ENCODE measurements around the gene THSD7A. TPM values are rescaled to one million over a fixed set of nuclear protein-coding genes. Genes with fewer than 3 reads are reported as not detected.

THSD7A gene
- total RNA-seq, 1 donor from 2014 or later, result 3.5 TPM

- H2AFZ ChIP-seq (ENCODE audit: low read depth, low read length), result no peak overlapping the region
- no peaks in the 10 kb centered on the region for H3K36me3 ChIP-seq (ENCODE audit: insufficient read depth, low read length)
- no peak for FAIRE-seq
- no peak overlapping the region for H3K4me2 ChIP-seq (ENCODE audit: low read length)
- H3K4me1 ChIP-seq (ENCODE audit: insufficient read depth, low read length), result no peaks in the 10 kb centered on the region
- no peaks in the 10 kb centered on the region for H3K9me3 ChIP-seq (ENCODE audit: insufficient read depth, low read depth, low read length)
- no peaks in the 10 kb centered on the region for H3K4me1 Mint-ChIP-seq (ENCODE audit: low read depth, unreplicated experiment)
- DNase-seq (ENCODE audit: low read depth), result no peak
- H4K20me1 ChIP-seq (ENCODE audit: insufficient read depth, low read length), result no peaks in the 10 kb centered on the region
- no peak overlapping the region for H3K4me3 Mint-ChIP-seq (ENCODE audit: unreplicated experiment)
- no peaks in the 10 kb centered on the region for H3K36me3 Mint-ChIP-seq (ENCODE audit: low read depth, unreplicated experiment)
- H3K27me3 Mint-ChIP-seq (ENCODE audit: low read depth, unreplicated experiment), result no peaks in the 10 kb centered on the region
- H3K27ac Mint-ChIP-seq (ENCODE audit: unreplicated experiment), result no peak overlapping the region
- no peaks in the 10 kb centered on the region for H3K9me3 Mint-ChIP-seq (ENCODE audit: unreplicated experiment)
- no peaks in the 10 kb centered on the region for H3K79me2 ChIP-seq (ENCODE audit: insufficient read depth, low read length)
- H3K27me3 ChIP-seq (ENCODE audit: insufficient read depth, low read length), result no peaks in the 10 kb centered on the region
- H3K4me3 ChIP-seq (ENCODE audit: insufficient read depth, low read depth, low read length), result no peak overlapping the region
- no peak overlapping the region for H3K27ac ChIP-seq (ENCODE audit: low read depth, low read length)
- H3K9ac ChIP-seq (ENCODE audit: low read length), result no peak overlapping the region
- no peak for TF ChIP-seq CTCF (IDR thresholded peaks at IDR 0.05; ENCODE audit: insufficient read depth, low read depth, low read length)
- TF ChIP-seq EZH2 (IDR thresholded peaks at IDR 0.05; ENCODE audit: insufficient read depth, low read length), result no peak
These were observed 362.8 kb downstream of the THSD7A start for GRCh38 chr7:11469028-11469745.

- Histone ChIP-seq H3K4me3 (ENCODE audit: insufficient read depth, low read depth, low read length) (no peak overlapping the region), H3K9ac (ENCODE audit: low read length) (no peak overlapping the region), H2AFZ (ENCODE audit: low read depth, low read length) (no peak overlapping the region), H4K20me1 (ENCODE audit: insufficient read depth, low read length) (no peaks in the 10 kb centered on the region), H3K36me3 (ENCODE audit: insufficient read depth, low read length) (no peaks in the 10 kb centered on the region), H3K79me2 (ENCODE audit: insufficient read depth, low read length) (no peaks in the 10 kb centered on the region), H3K27me3 (ENCODE audit: insufficient read depth, low read length) (no peaks in the 10 kb centered on the region), H3K4me2 (ENCODE audit: low read length) (no peak overlapping the region), H3K9me3 (ENCODE audit: insufficient read depth, low read depth, low read length) (no peaks in the 10 kb centered on the region), H3K27ac (ENCODE audit: low read depth, low read length) (no peak overlapping the region), H3K4me1 (ENCODE audit: insufficient read depth, low read length) (no peaks in the 10 kb centered on the region)
- DNase-seq (ENCODE audit: low read depth) (no peak), FAIRE-seq (no peak)
- Mint-ChIP-seq H3K9me3 (ENCODE audit: unreplicated experiment) (no peaks in the 10 kb centered on the region), H3K27ac (ENCODE audit: unreplicated experiment) (no peak overlapping the region), H3K4me3 (ENCODE audit: unreplicated experiment) (no peak overlapping the region), H3K27me3 (ENCODE audit: low read depth, unreplicated experiment) (no peaks in the 10 kb centered on the region), H3K36me3 (ENCODE audit: low read depth, unreplicated experiment) (no peaks in the 10 kb centered on the region), H3K4me1 (ENCODE audit: low read depth, unreplicated experiment) (no peaks in the 10 kb centered on the region)
- no peak for TF ChIP-seq CTCF (IDR thresholded peaks at IDR 0.05; ENCODE audit: insufficient read depth, low read depth, low read length)
- TF ChIP-seq EZH2 (IDR thresholded peaks at IDR 0.05; ENCODE audit: insufficient read depth, low read length), result no peak
These were observed 365.4 kb downstream of the THSD7A start for GRCh38 chr7:11466517-11467105.

- Histone ChIP-seq H3K36me3 (ENCODE audit: insufficient read depth, low read length) (no peaks in the 10 kb centered on the region), H4K20me1 (ENCODE audit: insufficient read depth, low read length) (no peaks in the 10 kb centered on the region), H3K4me2 (ENCODE audit: low read length) (no peak overlapping the region), H3K9me3 (ENCODE audit: insufficient read depth, low read depth, low read length) (no peaks in the 10 kb centered on the region), H3K9ac (ENCODE audit: low read length) (no peak overlapping the region), H2AFZ (ENCODE audit: low read depth, low read length) (no peak overlapping the region), H3K27me3 (ENCODE audit: insufficient read depth, low read length) (no peaks in the 10 kb centered on the region), H3K4me1 (ENCODE audit: insufficient read depth, low read length) (no peaks in the 10 kb centered on the region), H3K79me2 (ENCODE audit: insufficient read depth, low read length) (no peaks in the 10 kb centered on the region), H3K27ac (ENCODE audit: low read depth, low read length) (no peak overlapping the region), H3K4me3 (ENCODE audit: insufficient read depth, low read depth, low read length) (no peak overlapping the region)
- H3K9me3 Mint-ChIP-seq (ENCODE audit: unreplicated experiment), result no peaks in the 10 kb centered on the region
- FAIRE-seq (no peak), DNase-seq (ENCODE audit: low read depth) (no peak)
- H3K27ac Mint-ChIP-seq (ENCODE audit: unreplicated experiment), result no peak overlapping the region
- H3K4me1 Mint-ChIP-seq (ENCODE audit: low read depth, unreplicated experiment), result no peaks in the 10 kb centered on the region
- H3K4me3 Mint-ChIP-seq (ENCODE audit: unreplicated experiment), result no peak overlapping the region
- TF ChIP-seq EZH2 (IDR thresholded peaks at IDR 0.05; ENCODE audit: insufficient read depth, low read length) (no peak), CTCF (IDR thresholded peaks at IDR 0.05; ENCODE audit: insufficient read depth, low read depth, low read length) (no peak)
- no peaks in the 10 kb centered on the region for H3K27me3 Mint-ChIP-seq (ENCODE audit: low read depth, unreplicated experiment)
- H3K36me3 Mint-ChIP-seq (ENCODE audit: low read depth, unreplicated experiment), result no peaks in the 10 kb centered on the region
These were observed 367.4 kb downstream of the THSD7A start for GRCh38 chr7:11464624-11465023.
